GM12878 (cell line): Measurements from ENCODE around the gene ANO8. TPM values are rescaled to one million over a fixed set of nuclear protein-coding genes. Genes with fewer than 3 reads are reported as not detected.

Source experiments
- EED ChIP-seq: sonication (generic); IDR thresholded peaks from 2 replicates; pipeline ENCODE4 v1.6.1; 2016; ENCODE audit warnings: antibody characterized with exemption, low read depth
- MYB ChIP-seq: fragments of 150-350 bp; IDR thresholded peaks from 2 replicates; pipeline ENCODE4 v1.6.1; 2014; ENCODE audit warnings: mild to moderate bottlenecking, low read depth, low read length, borderline replicate concordance
- POLR2A ChIP-seq: IDR thresholded peaks from 2 replicates; pipeline ENCODE4 v1.6.1; 2011; ENCODE audit warnings: low read depth, mild to moderate bottlenecking, low read length
- POLR2AphosphoS5 ChIP-seq: IDR thresholded peaks from 2 replicates; pipeline ENCODE4 v1.6.1; 2011; ENCODE audit warnings: mild to moderate bottlenecking, low read length, inconsistent platforms
- RELA ChIP-seq: fragments of 450-650 bp; IDR thresholded peaks from 2 replicates; pipeline ENCODE4 v1.8.0; 2014; ENCODE audit warnings: borderline replicate concordance; ENCODE audit not compliant: partially characterized antibody
- RUNX3 ChIP-seq: IDR thresholded peaks from 2 replicates; pipeline ENCODE4 v1.6.1; 2012; ENCODE audit warnings: low read length, inconsistent platforms
- SIN3A ChIP-seq: IDR thresholded peaks from 2 replicates; pipeline ENCODE4 v1.6.1; 2012; ENCODE audit warnings: low read depth, low read length, improper control_type of control experiment
- SMARCA5 ChIP-seq: fragments of 450-650 bp; IDR thresholded peaks from 2 replicates; pipeline ENCODE4 v1.6.1; 2017; ENCODE audit warnings: mild to moderate bottlenecking
- SUZ12 ChIP-seq: fragments of 200-600 bp; sonication (generic); IDR thresholded peaks from one replicate; pipeline ENCODE4 v1.6.1; 2018; ENCODE audit warnings: antibody characterized with exemption, mild to moderate bottlenecking; ENCODE audit not compliant: unreplicated experiment
- TCF12 ChIP-seq: IDR thresholded peaks from 2 replicates; pipeline ENCODE4 v1.6.1; 2011; ENCODE audit warnings: low read depth, mild to moderate bottlenecking, low read length
- TCF3 ChIP-seq: IDR thresholded peaks from 2 replicates; pipeline ENCODE4 v1.6.1; 2012; ENCODE audit warnings: low read depth, mild to moderate bottlenecking, low read length, borderline replicate concordance; ENCODE audit not compliant: insufficient read depth
- YY1 ChIP-seq: IDR thresholded peaks from 2 replicates; pipeline ENCODE4 v1.6.1; 2011; ENCODE audit warnings: low read depth, mild to moderate bottlenecking, low read length
- polyA plus RNA-seq, 11 experiments: library from polyadenylated mRNA; depleted of rRNA in 4 of 11; unstranded in 6 of 11; stranded (reverse) in 5 of 11; fragments of >200 nt; fragmentation: Nextera tagmentation in 4 of 11; fragmentation: Illumina TruSeq in 1 of 11; extraction: Ambion mirVana in 4 of 11; extraction: Trizol in 1 of 11; gene quantifications; 1 replicate in 1 of 11; 2 replicates in 10 of 11; pipeline versions ENCODE4 v1.2.1 to v1.2.3, GENCODE V29; 2011 to 2016; ENCODE audit warnings: inconsistent platforms in 2 of 11, missing spikeins in 2 of 11, low read depth in 1 of 11
- total RNA-seq, 4 experiments: library from RNA; depleted of rRNA in 3 of 4; stranded (reverse); fragments of >200 nt in 3 of 4; fragmentation: Illumina TruSeq in 1 of 4; extraction: Trizol in 1 of 4; gene quantifications; 2 replicates each; pipeline versions ENCODE4 v1.2.1 to v1.2.3, GENCODE V29; 2013 to 2021
- TF ChIP-seq, protein P1 (sequence below): fragments of 450-650 bp; IDR thresholded peaks from 2 replicates; pipeline ENCODE4 v1.6.1; 2017; ENCODE audit warnings: mild to moderate bottlenecking, moderate library complexity
- TF ChIP-seq, protein P2 (sequence below): fragments of 450-650 bp; IDR thresholded peaks from 2 replicates; pipeline ENCODE4 v1.6.1; 2016; ENCODE audit warnings: mild to moderate bottlenecking, moderate library complexity, borderline replicate concordance
- TF ChIP-seq, protein P3 (sequence below): IDR thresholded peaks from 2 replicates; pipeline ENCODE4 v1.6.1; 2011; ENCODE audit warnings: borderline replicate concordance, low read depth, mild to moderate bottlenecking, moderate library complexity, low read length; ENCODE audit not compliant: insufficient read depth, poor library complexity, severe bottlenecking
- TF ChIP-seq, protein P4 (sequence below): IDR thresholded peaks from 2 replicates; pipeline ENCODE4 v1.6.1; 2011; ENCODE audit warnings: mild to moderate bottlenecking, low read depth, low read length, moderate library complexity; ENCODE audit not compliant: insufficient replicate concordance
- TF ChIP-seq, protein P5 (sequence below): fragments of 450-650 bp; IDR thresholded peaks from 2 replicates; pipeline ENCODE4 v1.6.1; 2017; ENCODE audit warnings: borderline replicate concordance

ANO8 gene
- total and polyA plus RNA-seq, 10 of the 15 experiments (the other 5 are each of a cell fraction or from before 2014, with no cell fraction given) = 0.04 to 6.7 (median 1.1) TPM

DNA sequence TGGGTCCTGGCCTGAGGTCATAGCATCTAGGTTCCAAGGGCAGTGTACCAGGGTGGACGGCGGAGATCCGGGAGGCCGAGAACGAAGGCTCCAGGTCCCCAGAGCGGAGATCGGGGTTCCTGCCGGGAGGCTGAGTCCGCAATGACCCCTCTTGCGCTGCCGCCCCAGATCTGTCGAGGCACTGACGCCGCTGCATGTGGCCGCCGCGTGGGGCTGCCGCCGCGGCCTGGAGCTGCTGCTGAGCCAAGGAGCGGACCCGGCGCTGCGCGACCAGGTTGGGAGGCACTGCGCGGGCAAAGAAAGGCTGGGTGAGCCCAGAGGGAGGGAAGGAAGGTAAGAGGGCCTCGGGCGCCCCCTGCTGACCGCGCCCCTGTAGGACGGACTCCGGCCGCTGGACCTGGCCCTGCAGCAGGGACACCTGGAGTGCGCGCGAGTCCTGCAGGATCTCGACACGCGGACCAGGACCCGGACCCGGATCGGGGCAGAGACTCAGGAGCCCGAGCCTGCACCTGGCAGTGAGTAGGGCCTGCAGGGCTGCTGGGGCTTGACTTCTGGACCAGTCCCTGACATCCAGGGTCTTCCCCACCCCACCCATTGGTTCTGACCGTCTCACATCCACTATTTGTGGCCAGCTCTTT is 52.0 kb downstream of the ANO8 start (continued):
- TF ChIP-seq, protein P1, sequence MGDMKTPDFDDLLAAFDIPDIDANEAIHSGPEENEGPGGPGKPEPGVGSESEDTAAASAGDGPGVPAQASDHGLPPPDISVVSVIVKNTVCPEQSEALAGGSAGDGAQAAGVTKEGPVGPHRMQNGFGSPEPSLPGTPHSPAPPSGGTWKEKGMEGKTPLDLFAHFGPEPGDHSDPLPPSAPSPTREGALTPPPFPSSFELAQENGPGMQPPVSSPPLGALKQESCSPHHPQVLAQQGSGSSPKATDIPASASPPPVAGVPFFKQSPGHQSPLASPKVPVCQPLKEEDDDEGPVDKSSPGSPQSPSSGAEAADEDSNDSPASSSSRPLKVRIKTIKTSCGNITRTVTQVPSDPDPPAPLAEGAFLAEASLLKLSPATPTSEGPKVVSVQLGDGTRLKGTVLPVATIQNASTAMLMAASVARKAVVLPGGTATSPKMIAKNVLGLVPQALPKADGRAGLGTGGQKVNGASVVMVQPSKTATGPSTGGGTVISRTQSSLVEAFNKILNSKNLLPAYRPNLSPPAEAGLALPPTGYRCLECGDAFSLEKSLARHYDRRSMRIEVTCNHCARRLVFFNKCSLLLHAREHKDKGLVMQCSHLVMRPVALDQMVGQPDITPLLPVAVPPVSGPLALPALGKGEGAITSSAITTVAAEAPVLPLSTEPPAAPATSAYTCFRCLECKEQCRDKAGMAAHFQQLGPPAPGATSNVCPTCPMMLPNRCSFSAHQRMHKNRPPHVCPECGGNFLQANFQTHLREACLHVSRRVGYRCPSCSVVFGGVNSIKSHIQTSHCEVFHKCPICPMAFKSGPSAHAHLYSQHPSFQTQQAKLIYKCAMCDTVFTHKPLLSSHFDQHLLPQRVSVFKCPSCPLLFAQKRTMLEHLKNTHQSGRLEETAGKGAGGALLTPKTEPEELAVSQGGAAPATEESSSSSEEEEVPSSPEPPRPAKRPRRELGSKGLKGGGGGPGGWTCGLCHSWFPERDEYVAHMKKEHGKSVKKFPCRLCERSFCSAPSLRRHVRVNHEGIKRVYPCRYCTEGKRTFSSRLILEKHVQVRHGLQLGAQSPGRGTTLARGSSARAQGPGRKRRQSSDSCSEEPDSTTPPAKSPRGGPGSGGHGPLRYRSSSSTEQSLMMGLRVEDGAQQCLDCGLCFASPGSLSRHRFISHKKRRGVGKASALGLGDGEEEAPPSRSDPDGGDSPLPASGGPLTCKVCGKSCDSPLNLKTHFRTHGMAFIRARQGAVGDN = peak; percentile 89
- TF ChIP-seq, protein P2, sequence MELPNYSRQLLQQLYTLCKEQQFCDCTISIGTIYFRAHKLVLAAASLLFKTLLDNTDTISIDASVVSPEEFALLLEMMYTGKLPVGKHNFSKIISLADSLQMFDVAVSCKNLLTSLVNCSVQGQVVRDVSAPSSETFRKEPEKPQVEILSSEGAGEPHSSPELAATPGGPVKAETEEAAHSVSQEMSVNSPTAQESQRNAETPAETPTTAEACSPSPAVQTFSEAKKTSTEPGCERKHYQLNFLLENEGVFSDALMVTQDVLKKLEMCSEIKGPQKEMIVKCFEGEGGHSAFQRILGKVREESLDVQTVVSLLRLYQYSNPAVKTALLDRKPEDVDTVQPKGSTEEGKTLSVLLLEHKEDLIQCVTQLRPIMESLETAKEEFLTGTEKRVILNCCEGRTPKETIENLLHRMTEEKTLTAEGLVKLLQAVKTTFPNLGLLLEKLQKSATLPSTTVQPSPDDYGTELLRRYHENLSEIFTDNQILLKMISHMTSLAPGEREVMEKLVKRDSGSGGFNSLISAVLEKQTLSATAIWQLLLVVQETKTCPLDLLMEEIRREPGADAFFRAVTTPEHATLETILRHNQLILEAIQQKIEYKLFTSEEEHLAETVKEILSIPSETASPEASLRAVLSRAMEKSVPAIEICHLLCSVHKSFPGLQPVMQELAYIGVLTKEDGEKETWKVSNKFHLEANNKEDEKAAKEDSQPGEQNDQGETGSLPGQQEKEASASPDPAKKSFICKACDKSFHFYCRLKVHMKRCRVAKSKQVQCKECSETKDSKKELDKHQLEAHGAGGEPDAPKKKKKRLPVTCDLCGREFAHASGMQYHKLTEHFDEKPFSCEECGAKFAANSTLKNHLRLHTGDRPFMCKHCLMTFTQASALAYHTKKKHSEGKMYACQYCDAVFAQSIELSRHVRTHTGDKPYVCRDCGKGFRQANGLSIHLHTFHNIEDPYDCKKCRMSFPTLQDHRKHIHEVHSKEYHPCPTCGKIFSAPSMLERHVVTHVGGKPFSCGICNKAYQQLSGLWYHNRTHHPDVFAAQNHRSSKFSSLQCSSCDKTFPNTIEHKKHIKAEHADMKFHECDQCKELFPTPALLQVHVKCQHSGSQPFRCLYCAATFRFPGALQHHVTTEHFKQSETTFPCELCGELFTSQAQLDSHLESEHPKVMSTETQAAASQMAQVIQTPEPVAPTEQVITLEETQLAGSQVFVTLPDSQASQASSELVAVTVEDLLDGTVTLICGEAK = no peak
- TF ChIP-seq TCF12 (0 out of 2 replicates have a peak, but pooled peaks have one; percentile 10), POLR2A (peak; percentile 58), SMARCA5 (peak; percentile 92; the same call in 1 of the 2 replicates), RELA (peak; percentile 25), SUZ12 (no peak), TCF3 (no peak), RUNX3 (peak; percentile 23; the same call in 1 of the 2 replicates), YY1 (0 out of 2 replicates have a peak, but pooled peaks have one; percentile 64), POLR2AphosphoS5 (no peak), MYB (no peak), SIN3A (0 out of 2 replicates have a peak, but pooled peaks have one; percentile 42), EED (peak; percentile 26; the same call in 1 of the 2 replicates)
- TF ChIP-seq, protein P3, sequence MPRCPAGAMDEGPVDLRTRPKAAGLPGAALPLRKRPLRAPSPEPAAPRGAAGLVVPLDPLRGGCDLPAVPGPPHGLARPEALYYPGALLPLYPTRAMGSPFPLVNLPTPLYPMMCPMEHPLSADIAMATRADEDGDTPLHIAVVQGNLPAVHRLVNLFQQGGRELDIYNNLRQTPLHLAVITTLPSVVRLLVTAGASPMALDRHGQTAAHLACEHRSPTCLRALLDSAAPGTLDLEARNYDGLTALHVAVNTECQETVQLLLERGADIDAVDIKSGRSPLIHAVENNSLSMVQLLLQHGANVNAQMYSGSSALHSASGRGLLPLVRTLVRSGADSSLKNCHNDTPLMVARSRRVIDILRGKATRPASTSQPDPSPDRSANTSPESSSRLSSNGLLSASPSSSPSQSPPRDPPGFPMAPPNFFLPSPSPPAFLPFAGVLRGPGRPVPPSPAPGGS = no peak
- TF ChIP-seq, protein P4, sequence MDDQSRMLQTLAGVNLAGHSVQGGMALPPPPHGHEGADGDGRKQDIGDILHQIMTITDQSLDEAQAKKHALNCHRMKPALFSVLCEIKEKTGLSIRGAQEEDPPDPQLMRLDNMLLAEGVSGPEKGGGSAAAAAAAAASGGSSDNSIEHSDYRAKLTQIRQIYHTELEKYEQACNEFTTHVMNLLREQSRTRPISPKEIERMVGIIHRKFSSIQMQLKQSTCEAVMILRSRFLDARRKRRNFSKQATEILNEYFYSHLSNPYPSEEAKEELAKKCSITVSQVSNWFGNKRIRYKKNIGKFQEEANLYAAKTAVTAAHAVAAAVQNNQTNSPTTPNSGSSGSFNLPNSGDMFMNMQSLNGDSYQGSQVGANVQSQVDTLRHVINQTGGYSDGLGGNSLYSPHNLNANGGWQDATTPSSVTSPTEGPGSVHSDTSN = no peak
- TF ChIP-seq, protein P5, sequence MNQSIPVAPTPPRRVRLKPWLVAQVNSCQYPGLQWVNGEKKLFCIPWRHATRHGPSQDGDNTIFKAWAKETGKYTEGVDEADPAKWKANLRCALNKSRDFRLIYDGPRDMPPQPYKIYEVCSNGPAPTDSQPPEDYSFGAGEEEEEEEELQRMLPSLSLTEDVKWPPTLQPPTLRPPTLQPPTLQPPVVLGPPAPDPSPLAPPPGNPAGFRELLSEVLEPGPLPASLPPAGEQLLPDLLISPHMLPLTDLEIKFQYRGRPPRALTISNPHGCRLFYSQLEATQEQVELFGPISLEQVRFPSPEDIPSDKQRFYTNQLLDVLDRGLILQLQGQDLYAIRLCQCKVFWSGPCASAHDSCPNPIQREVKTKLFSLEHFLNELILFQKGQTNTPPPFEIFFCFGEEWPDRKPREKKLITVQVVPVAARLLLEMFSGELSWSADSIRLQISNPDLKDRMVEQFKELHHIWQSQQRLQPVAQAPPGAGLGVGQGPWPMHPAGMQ = no peak
